ENCODE data around the gene FOXL3.
"Not testable (repeated sequence)": the region's sequence is repeated elsewhere in the genome, so short reads cannot be mapped to it uniquely, and the experiment has no call there.

The FOXL3 gene

DNA sequence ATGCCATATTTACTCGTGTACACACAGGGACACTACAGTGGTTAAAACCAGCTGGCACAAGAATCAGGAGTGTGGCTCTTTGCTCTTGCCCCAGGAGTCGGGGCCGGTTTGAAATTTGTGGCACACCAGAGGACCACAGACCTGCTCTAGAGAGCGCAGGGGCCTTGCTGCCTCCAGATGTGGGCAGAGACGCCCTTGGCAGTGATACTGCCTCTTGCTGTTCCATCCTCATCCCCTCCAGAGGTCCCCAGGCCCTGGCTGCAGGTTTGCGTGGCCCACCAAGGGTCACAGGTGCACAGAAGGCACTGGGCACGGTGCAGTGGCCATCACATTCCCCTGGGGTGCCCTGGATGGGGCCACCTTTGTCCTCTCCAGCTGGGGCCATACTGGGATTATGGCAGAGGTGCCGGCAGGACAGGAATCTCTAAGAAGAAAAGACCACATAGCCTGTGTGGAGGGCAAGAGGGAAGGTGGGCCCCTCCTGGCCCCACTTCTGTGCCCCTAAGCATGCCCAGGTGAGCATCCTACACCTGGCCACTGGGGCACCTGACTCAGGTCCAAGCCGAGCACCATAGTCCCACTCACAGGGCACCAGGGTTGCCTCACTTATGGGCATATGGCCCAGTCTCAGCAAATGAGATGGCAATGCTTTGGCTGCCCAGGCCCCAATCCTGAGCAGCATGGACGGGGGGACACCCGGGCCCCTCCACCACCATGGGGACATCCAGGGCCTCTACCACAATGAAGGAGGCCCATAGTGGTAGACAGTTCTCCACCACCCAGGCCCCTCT is 45.6 kb downstream of the FOXL3 start:
- in situ Hi-C loops (cut with HindIII; ENCODE audit: low sequenced_read_pairs) = no loop called here

DNA sequence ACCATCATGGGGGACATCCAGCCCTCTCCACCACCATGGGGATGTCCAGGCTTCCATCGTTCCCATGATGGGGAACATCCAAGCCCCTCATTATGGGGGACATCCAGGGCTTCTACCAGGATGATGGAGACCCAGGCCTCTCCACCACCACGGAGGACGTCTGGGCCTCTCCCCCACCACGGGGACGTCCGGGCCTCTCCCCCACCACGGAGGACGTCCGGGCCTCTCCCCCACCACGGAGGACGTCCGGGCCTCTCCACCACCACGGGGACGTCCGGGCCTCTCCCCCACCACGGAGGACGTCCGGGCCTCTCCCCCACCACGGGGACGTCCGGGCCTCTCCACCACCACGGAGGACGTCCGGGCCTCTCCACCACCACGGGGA is 46.2 kb downstream of the FOXL3 start:
- in situ Hi-C loops (cut with HindIII; ENCODE audit: low sequenced_read_pairs) = not testable (repeated sequence)

- in situ Hi-C loops (cut with HindIII; ENCODE audit: low sequenced_read_pairs) = no loop called here
Observed at GRCh38 chr7:336810-337566, 47.0 kb downstream of the FOXL3 start.

- in situ Hi-C loops (cut with HindIII; ENCODE audit: low sequenced_read_pairs) = no loop called here
Observed at GRCh38 chr7:337567-337951, 47.6 kb downstream of the FOXL3 start.

GRCh38 chr7:338295-339061 is 48.5 kb downstream of the FOXL3 start:
- in situ Hi-C loops (cut with HindIII; ENCODE audit: low sequenced_read_pairs) = no loop called here

DNA sequence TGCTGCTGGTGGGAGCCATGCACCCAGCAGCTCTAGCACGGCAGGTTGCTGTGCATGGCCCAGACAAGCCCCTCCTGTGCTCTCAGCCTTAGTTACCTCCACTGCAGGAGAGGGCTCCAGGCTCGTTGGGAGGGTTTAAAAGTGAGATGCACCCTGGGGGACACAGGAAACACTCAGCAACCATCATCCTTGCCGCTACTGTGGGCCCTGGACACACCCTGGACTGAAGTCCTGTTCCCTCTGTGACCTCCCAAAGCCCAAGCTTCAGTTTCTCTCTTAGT is 49.0 kb downstream of the FOXL3 start:
- in situ Hi-C loops (cut with HindIII; ENCODE audit: low sequenced_read_pairs) = no loop called here

DNA sequence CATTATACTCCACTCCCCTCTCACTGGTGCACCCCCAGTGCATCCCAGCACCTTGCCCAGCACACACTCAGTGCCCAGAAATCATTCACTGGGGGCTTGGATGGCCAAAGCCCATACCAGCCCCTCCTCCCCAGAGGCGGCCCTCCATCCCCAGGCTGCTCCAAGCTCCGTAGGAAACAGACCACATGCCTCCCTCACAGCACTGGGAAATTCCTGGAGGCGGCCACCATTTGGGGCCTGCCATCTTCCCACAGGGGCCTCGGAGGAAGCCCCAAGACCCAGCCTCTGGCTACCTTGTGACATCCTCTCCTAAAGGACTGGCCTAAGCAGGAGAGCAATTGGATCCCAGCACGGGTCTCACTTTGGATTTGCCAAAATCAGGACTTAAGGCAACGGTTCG is 49.7 kb downstream of the FOXL3 start:
- in situ Hi-C loops (cut with HindIII; ENCODE audit: low sequenced_read_pairs) = no loop called here

- in situ Hi-C loops (cut with HindIII; ENCODE audit: low sequenced_read_pairs) = no loop called here
Observed at GRCh38 chr7:340200-340937, 50.4 kb downstream of the FOXL3 start.

Data from DLD1 (cell line).